GM23338 (cell line): ENCODE data around the gene TSACC. TPM values are rescaled to one million over a fixed set of nuclear protein-coding genes. Genes with fewer than 3 reads are reported as not detected.

Experiments
- ATAC-seq: fragments of 200-7000 bp; cut with Tn5 transposase; 3 replicates; pipeline ENCODE4 v1.9.1; 2020
- DNase-seq: peaks from one replicate; pipeline ENCODE4 v3.0.0-alpha.2; 2015; ENCODE audit warnings: low spot score
- H2AFZ ChIP-seq: fragments of 200-600 bp; sonication (generic); 2 replicates; pipeline ENCODE4 v1.8.0; 2016; ENCODE audit warnings: antibody characterized with exemption, mild to moderate bottlenecking, moderate library complexity
- H3F3A ChIP-seq: fragments of 200-600 bp; sonication (generic); replicated peaks from 2 replicates; pipeline ENCODE4 v1.8.0; 2017; ENCODE audit warnings: antibody characterized with exemption, mixed run types, low read depth
- H3K27ac ChIP-seq: fragments of 200-600 bp; sonication (generic); 2 replicates; pipeline ENCODE4 v1.6.1; 2016; ENCODE audit warnings: low read depth
- H3K27me3 ChIP-seq: fragments of 200-600 bp; sonication (generic); 2 replicates; pipeline ENCODE4 v1.8.0; 2016; ENCODE audit warnings: mild to moderate bottlenecking, mixed run types, moderate library complexity; ENCODE audit not compliant: insufficient read depth
- H3K36me3 ChIP-seq: fragments of 200-600 bp; sonication (generic); 2 replicates; pipeline ENCODE4 v1.8.0; 2016; ENCODE audit warnings: mild to moderate bottlenecking; ENCODE audit not compliant: insufficient read depth
- H3K4me1 ChIP-seq: fragments of 200-600 bp; sonication (generic); 2 replicates; pipeline ENCODE4 v1.8.0; 2016; ENCODE audit warnings: mild to moderate bottlenecking, moderate library complexity; ENCODE audit not compliant: insufficient read depth
- H3K4me2 ChIP-seq: fragments of 200-600 bp; sonication (generic); 2 replicates; pipeline ENCODE4 v1.7.1; 2017; ENCODE audit warnings: mixed run types
- H3K4me3 ChIP-seq: fragments of 200-600 bp; sonication (generic); 2 replicates; pipeline ENCODE4 v1.6.1; 2016; ENCODE audit warnings: mixed run types
- H3K79me2 ChIP-seq: fragments of 200-600 bp; sonication (generic); replicated peaks from 2 replicates; pipeline ENCODE4 v1.8.0; 2017; ENCODE audit warnings: mild to moderate bottlenecking; ENCODE audit not compliant: insufficient read depth
- H3K9me2 ChIP-seq: fragments of 200-600 bp; sonication (generic); 2 replicates; pipeline ENCODE4 v1.8.0; 2017; ENCODE audit not compliant: insufficient read depth
- H4K20me1 ChIP-seq: fragments of 200-600 bp; sonication (generic); replicated peaks from 2 replicates; pipeline ENCODE4 v1.8.0; 2017; ENCODE audit warnings: mild to moderate bottlenecking; ENCODE audit not compliant: insufficient read depth
- H3K27ac Mint-ChIP-seq: 2 replicates; pipeline ENCODE4 v1.8.0; 2020; ENCODE audit warnings: inconsistent platforms, mild to moderate bottlenecking, moderate library complexity, mixed read lengths
- H3K27me3 Mint-ChIP-seq: 3 replicates; pipeline ENCODE4 v1.8.0; 2022; ENCODE audit warnings: low read depth, mild to moderate bottlenecking, moderate library complexity, mixed read lengths, inconsistent platforms; ENCODE audit not compliant: insufficient read depth, poor library complexity
- H3K36me3 Mint-ChIP-seq: 3 replicates; pipeline ENCODE4 v1.8.0; 2021; ENCODE audit warnings: low read depth, mild to moderate bottlenecking, inconsistent platforms, moderate library complexity, mixed read lengths
- H3K4me1 Mint-ChIP-seq: 3 replicates; pipeline ENCODE4 v1.8.0; 2020; ENCODE audit warnings: mild to moderate bottlenecking, inconsistent platforms, mixed read lengths
- H3K4me3 Mint-ChIP-seq: 3 replicates; pipeline ENCODE4 v1.8.0; 2021; ENCODE audit warnings: moderate library complexity, mild to moderate bottlenecking, inconsistent platforms, mixed read lengths
- H3K9me3 Mint-ChIP-seq: 3 replicates; pipeline ENCODE4 v1.8.0; 2020; ENCODE audit warnings: moderate library complexity, mild to moderate bottlenecking, inconsistent platforms, mixed read lengths
- CREB1 ChIP-seq: fragments of 250-450 bp; sonication (Bioruptor Pico); IDR thresholded peaks from 2 replicates; pipeline ENCODE4 v1.5.0; 2020; ENCODE audit warnings: low read depth, mild to moderate bottlenecking, moderate library complexity
- CTCF ChIP-seq, 2 experiments: fragments of 200-600 bp in 1 of 2; sonication (generic) in 1 of 2; conservative IDR thresholded peaks; 2 replicates each; pipeline versions ENCODE4 v1.5.1 to v1.6.1; 2016 to 2017; ENCODE audit warnings: antibody characterized with exemption in 2 of 2, low read depth in 2 of 2, mild to moderate bottlenecking in 2 of 2, moderate library complexity in 1 of 2
- ETS1 ChIP-seq: IDR thresholded peaks from 2 replicates; pipeline ENCODE4 v1.6.1; 2016; ENCODE audit warnings: antibody characterized with exemption
- EZH2 ChIP-seq: fragments of 200-600 bp; sonication (generic); IDR thresholded peaks from one replicate; pipeline ENCODE4 v1.8.0; 2017; ENCODE audit warnings: antibody characterized with exemption, mild to moderate bottlenecking, low read depth; ENCODE audit not compliant: unreplicated experiment
- EZH2phosphoT487 ChIP-seq: fragments of 200-600 bp; sonication (generic); IDR thresholded peaks from one replicate; pipeline ENCODE4 v1.8.1; 2018; ENCODE audit warnings: antibody characterized with exemption; ENCODE audit not compliant: unreplicated experiment
- JUNB ChIP-seq: IDR thresholded peaks from one replicate; pipeline ENCODE4 v1.6.1; 2016; ENCODE audit warnings: antibody characterized with exemption; ENCODE audit not compliant: unreplicated experiment
- POLR2AphosphoS5 ChIP-seq: IDR thresholded peaks from 2 replicates; pipeline ENCODE4 v1.6.1; 2016; ENCODE audit warnings: antibody characterized with exemption, low read depth
- STAT1 ChIP-seq: IDR thresholded peaks from one replicate; pipeline ENCODE4 v1.6.1; 2016; ENCODE audit warnings: antibody characterized with exemption; ENCODE audit not compliant: unreplicated experiment
- ZNF462 ChIP-seq: fragments of 250-450 bp; sonication (Bioruptor Pico); IDR thresholded peaks from 2 replicates; pipeline ENCODE4 v1.5.0; 2020; ENCODE audit warnings: mild to moderate bottlenecking, moderate library complexity
- polyA plus RNA-seq: library from polyadenylated mRNA; unstranded; fragments of >200 nt; fragmentation: Nextera tagmentation; extraction: Ambion mirVana; gene quantifications from 2 replicates; pipeline ENCODE4 v1.2.1, GENCODE V29; 2016
- total RNA-seq: library from RNA; depleted of rRNA; stranded (reverse); fragments of >200 nt; shearing (Covaris generic); gene quantifications from 2 replicates; pipeline ENCODE4 v1.2.3, GENCODE V29; 2014

Gene TSACC
- total and polyA plus RNA-seq, 2 experiments from 2014 or later: 2.5 to 9.8 TPM

GRCh38 chr1:156378557-156378956 lies 40.2 kb downstream of the TSACC start:
- Histone ChIP-seq H3K27me3 (no peaks in the 10 kb centered on the region), H3K79me2 (no peaks in the 10 kb centered on the region), H4K20me1 (no peaks in the 10 kb centered on the region), H3K27ac (no peak overlapping the region), H3K4me3 (no peak overlapping the region), H3K36me3 (no peaks in the 10 kb centered on the region), H2AFZ (no peak overlapping the region), H3K4me1 (0 out of 2 replicates have a peak, but pooled peaks cover 3% of the 10 kb centered on the region), H3K4me2 (no peak overlapping the region), H3K9me2 (no peaks in the 10 kb centered on the region), H3F3A (no peaks in the 10 kb centered on the region; the same call in 1 of the 2 replicates)
- Mint-ChIP-seq H3K4me1 (peaks cover 9% of the 10 kb centered on the region; the same call in 2 of the 3 replicates), H3K27ac (no peak overlapping the region), H3K4me3 (no peak overlapping the region), H3K9me3 (no peaks in the 10 kb centered on the region), H3K36me3 (no peaks in the 10 kb centered on the region), H3K27me3 (peaks cover 15% of the 10 kb centered on the region)
- no peak for DNase-seq
- no peak for ATAC-seq
- no peak for TF ChIP-seq EZH2
- TF ChIP-seq ETS1: no peak
- no peak for TF ChIP-seq POLR2AphosphoS5
- no peak for TF ChIP-seq ZNF462 (CRISPR knock-in tag)
- TF ChIP-seq JUNB: no peak
- no peak for TF ChIP-seq EZH2phosphoT487
- TF ChIP-seq STAT1: no peak
- no peak for TF ChIP-seq CTCF (conservative IDR thresholded peaks at IDR 0.05; ENCODE audit: low read depth in 2 of 2)
- no peak for TF ChIP-seq CREB1 (CRISPR knock-in tag)
